ENCODE results near the gene GPR141. TPM values are rescaled to one million over a fixed set of nuclear protein-coding genes. Genes with fewer than 3 reads are reported as not detected.

Gene GPR141
- total and polyA plus RNA-seq, 9 of the 15 experiments (the other 6 are each of a cell fraction or from before 2014, with no cell fraction given), result not detected

Other genes starting within 250 kb of the GPR141 start
- 2.4 and 3.8 TPM in 2 replicates for gene ELMO1, start 234.9 kb upstream of the GPR141 start, total RNA-seq (2014; rRNA removed)
- gene ELMO1, start 234.9 kb upstream of the GPR141 start, total RNA-seq (2014; rRNA removed; fragmentation: Illumina TruSeq; extraction: Trizol), result 3.6 and 4.3 TPM in 2 replicates
- 5.4 and 7.0 TPM in 2 replicates for gene ELMO1, start 234.9 kb upstream of the GPR141 start, total RNA-seq (2015; rRNA removed; fragmentation: Illumina TruSeq; extraction: Trizol)
- 5.3 and 5.5 TPM in 2 replicates for gene ELMO1, start 234.9 kb upstream of the GPR141 start, total RNA-seq (2021)
- gene ELMO1, start 234.9 kb upstream of the GPR141 start, polyA plus RNA-seq (2011; rRNA removed), result 0.36 and 0.64 TPM in 2 replicates
- gene ELMO1, start 234.9 kb upstream of the GPR141 start, polyA plus RNA-seq (2014; fragmentation: Illumina TruSeq; extraction: Trizol), result 6.3 and 7.2 TPM in 2 replicates
- gene ELMO1, start 234.9 kb upstream of the GPR141 start, polyA plus RNA-seq (2014; fragmentation: Nextera tagmentation; extraction: Ambion mirVana), result 1 to 10 TPM; 2.5 to 3.0 TPM
- gene ELMO1, start 234.9 kb upstream of the GPR141 start, polyA plus RNA-seq (2014; rRNA removed), result 3.8 and 6.8 TPM in 2 replicates
- gene NME8, start 164.8 kb downstream of the GPR141 start, total RNA-seq (2014; rRNA removed), result not detected in 2 replicates
- gene NME8, start 164.8 kb downstream of the GPR141 start, total RNA-seq (2014; rRNA removed; fragmentation: Illumina TruSeq; extraction: Trizol), result not detected in 2 replicates
- not detected in 2 replicates for gene NME8, start 164.8 kb downstream of the GPR141 start, total RNA-seq (2015; rRNA removed; fragmentation: Illumina TruSeq; extraction: Trizol)
- gene NME8, start 164.8 kb downstream of the GPR141 start, total RNA-seq (2021), result not detected in 2 replicates
- gene NME8, start 164.8 kb downstream of the GPR141 start, polyA plus RNA-seq (2011; rRNA removed), result not detected in 2 replicates
- gene NME8, start 164.8 kb downstream of the GPR141 start, polyA plus RNA-seq (2014; fragmentation: Illumina TruSeq; extraction: Trizol), result not detected in 2 replicates
- gene NME8, start 164.8 kb downstream of the GPR141 start, polyA plus RNA-seq (2014; fragmentation: Nextera tagmentation; extraction: Ambion mirVana), result not detected
- not detected in 2 replicates for gene NME8, start 164.8 kb downstream of the GPR141 start, polyA plus RNA-seq (2014; rRNA removed)
- not detected in 2 replicates for gene SFRP4, start 233.1 kb downstream of the GPR141 start, total RNA-seq (2014; rRNA removed)
- gene SFRP4, start 233.1 kb downstream of the GPR141 start, total RNA-seq (2014; rRNA removed; fragmentation: Illumina TruSeq; extraction: Trizol), result not detected in 2 replicates
- not detected in 2 replicates for gene SFRP4, start 233.1 kb downstream of the GPR141 start, total RNA-seq (2015; rRNA removed; fragmentation: Illumina TruSeq; extraction: Trizol)
- gene SFRP4, start 233.1 kb downstream of the GPR141 start, total RNA-seq (2021), result not detected in 2 replicates
- not detected in 2 replicates for gene SFRP4, start 233.1 kb downstream of the GPR141 start, polyA plus RNA-seq (2011; rRNA removed)
- not detected in 2 replicates for gene SFRP4, start 233.1 kb downstream of the GPR141 start, polyA plus RNA-seq (2014; fragmentation: Illumina TruSeq; extraction: Trizol)
- gene SFRP4, start 233.1 kb downstream of the GPR141 start, polyA plus RNA-seq (2014; fragmentation: Nextera tagmentation; extraction: Ambion mirVana), result not detected
- 0.05 TPM in 1 of 2 replicates, not detected in the other for gene SFRP4, start 233.1 kb downstream of the GPR141 start, polyA plus RNA-seq (2014; rRNA removed)
- gene EPDR1, start 236.9 kb downstream of the GPR141 start, total RNA-seq (2014; rRNA removed), result not detected in 2 replicates
- not detected in 2 replicates for gene EPDR1, start 236.9 kb downstream of the GPR141 start, total RNA-seq (2014; rRNA removed; fragmentation: Illumina TruSeq; extraction: Trizol)
- gene EPDR1, start 236.9 kb downstream of the GPR141 start, total RNA-seq (2015; rRNA removed; fragmentation: Illumina TruSeq; extraction: Trizol), result not detected in 2 replicates
- gene EPDR1, start 236.9 kb downstream of the GPR141 start, total RNA-seq (2021), result 0.11 and 0.22 TPM in 2 replicates
- not detected in 2 replicates for gene EPDR1, start 236.9 kb downstream of the GPR141 start, polyA plus RNA-seq (2011; rRNA removed)
- not detected in 2 replicates for gene EPDR1, start 236.9 kb downstream of the GPR141 start, polyA plus RNA-seq (2014; fragmentation: Illumina TruSeq; extraction: Trizol)
- gene EPDR1, start 236.9 kb downstream of the GPR141 start, polyA plus RNA-seq (2014; fragmentation: Nextera tagmentation; extraction: Ambion mirVana), result under 1 TPM in 1 of 2 experiments, not detected in 1; 0.01 TPM
- gene EPDR1, start 236.9 kb downstream of the GPR141 start, polyA plus RNA-seq (2014; rRNA removed), result not detected in 2 replicates

Data from K562 (cell line).